ENCODE results near the gene GRAMD1B. TPM values are rescaled to one million over a fixed set of nuclear protein-coding genes. Genes with fewer than 3 reads are reported as not detected.
"Not testable (repeated sequence)": the region's sequence is repeated elsewhere in the genome, so short reads cannot be mapped to it uniquely, and the experiment has no call there.

GRAMD1B gene
- total and polyA plus RNA-seq, 12 donors = 7.3 to 41.0 (median 21.0) TPM

DNA sequence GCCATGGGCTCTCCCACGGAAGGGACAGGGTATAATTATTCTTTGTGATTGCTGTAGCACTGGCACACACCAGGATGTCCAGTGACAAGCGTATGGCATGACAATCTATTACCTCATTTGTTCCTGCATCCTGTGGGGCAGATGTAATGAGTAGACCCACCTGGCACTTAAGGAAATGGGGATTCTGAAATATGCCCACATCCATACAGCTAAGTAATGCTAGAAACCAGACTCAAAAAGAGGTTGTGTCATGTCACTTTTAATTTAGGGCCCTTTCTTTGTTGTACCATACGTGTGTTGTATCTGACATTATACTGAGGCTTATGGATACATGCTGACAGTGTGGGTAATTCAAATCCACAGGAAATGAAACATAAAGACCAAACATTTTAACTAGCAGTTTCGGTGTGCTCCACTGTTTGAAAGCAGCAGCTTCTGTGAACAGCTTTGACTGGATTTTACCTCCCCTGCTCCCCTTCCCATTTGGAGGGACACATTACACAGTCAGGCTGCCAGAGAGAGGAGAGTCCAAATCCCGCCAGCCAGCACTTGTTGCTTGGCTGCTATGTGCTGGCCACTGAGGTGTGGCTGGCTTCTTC is 21.2 kb downstream of the GRAMD1B start:
- Histone ChIP-seq H3K4me3 (no peak overlapping the region), H3K27me3 (no peaks in the 10 kb centered on the region), H3K4me1 (peaks cover 0 to 47% (median 32%) of the 10 kb centered on the region in 9 donors), H3K36me3 (no peaks in the 10 kb centered on the region), H3K27ac (peak overlapping the region in 9 of 10 donors; percentile 34 to 79 (median 47)), H3K9me3 (no peaks in the 10 kb centered on the region)
- ATAC-seq (peak in 6 of 8 donors; percentile 29 to 81 (median 52)), DNase-seq (no peak)
- intact Hi-C loops (cut with DNase I) = no loop called here
- TF ChIP-seq, protein P1, sequence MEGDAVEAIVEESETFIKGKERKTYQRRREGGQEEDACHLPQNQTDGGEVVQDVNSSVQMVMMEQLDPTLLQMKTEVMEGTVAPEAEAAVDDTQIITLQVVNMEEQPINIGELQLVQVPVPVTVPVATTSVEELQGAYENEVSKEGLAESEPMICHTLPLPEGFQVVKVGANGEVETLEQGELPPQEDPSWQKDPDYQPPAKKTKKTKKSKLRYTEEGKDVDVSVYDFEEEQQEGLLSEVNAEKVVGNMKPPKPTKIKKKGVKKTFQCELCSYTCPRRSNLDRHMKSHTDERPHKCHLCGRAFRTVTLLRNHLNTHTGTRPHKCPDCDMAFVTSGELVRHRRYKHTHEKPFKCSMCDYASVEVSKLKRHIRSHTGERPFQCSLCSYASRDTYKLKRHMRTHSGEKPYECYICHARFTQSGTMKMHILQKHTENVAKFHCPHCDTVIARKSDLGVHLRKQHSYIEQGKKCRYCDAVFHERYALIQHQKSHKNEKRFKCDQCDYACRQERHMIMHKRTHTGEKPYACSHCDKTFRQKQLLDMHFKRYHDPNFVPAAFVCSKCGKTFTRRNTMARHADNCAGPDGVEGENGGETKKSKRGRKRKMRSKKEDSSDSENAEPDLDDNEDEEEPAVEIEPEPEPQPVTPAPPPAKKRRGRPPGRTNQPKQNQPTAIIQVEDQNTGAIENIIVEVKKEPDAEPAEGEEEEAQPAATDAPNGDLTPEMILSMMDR (IDR thresholded peaks at IDR 0.05) = no peak
- 47 to 53% methylated on average over 5 of the region's 5 CpGs for WGBS, 2 donors

DNA sequence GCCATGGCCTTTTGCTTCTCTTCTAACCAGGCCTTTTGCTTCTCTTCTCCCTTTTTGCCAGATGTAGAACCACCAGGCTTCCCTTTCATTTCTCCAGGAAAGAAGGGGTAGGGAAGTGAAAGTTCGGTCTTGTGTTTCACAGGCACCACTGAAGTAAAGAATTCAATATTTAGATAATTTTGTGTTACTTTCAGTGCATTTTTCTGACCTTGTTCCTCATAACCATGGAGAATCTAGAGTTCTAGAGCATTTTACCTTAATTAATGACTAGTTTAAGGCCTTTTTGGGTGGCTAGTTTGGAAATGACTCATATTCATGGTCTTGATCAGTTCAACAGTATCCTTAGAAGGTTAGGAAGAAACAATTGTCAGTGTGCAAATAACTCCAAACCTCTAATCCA is 22.7 kb downstream of the GRAMD1B start:
- Histone ChIP-seq H3K4me3 (no peak overlapping the region), H3K36me3 (no peaks in the 10 kb centered on the region), H3K9me3 (no peaks in the 10 kb centered on the region), H3K27me3 (no peaks in the 10 kb centered on the region), H3K4me1 (peaks cover 0 to 62% (median 33%) of the 10 kb centered on the region in 9 donors), H3K27ac (peak overlapping the region in 6 of 10 donors; percentile 14 to 67 (median 26))
- no peak for DNase-seq
- ATAC-seq = no peak
- 82 to 91% methylated on average over 1 of the region's 1 CpG for WGBS, 2 donors
- TF ChIP-seq, protein P1 (IDR thresholded peaks at IDR 0.05) = no peak
- intact Hi-C loops (cut with DNase I) = no loop called here

DNA sequence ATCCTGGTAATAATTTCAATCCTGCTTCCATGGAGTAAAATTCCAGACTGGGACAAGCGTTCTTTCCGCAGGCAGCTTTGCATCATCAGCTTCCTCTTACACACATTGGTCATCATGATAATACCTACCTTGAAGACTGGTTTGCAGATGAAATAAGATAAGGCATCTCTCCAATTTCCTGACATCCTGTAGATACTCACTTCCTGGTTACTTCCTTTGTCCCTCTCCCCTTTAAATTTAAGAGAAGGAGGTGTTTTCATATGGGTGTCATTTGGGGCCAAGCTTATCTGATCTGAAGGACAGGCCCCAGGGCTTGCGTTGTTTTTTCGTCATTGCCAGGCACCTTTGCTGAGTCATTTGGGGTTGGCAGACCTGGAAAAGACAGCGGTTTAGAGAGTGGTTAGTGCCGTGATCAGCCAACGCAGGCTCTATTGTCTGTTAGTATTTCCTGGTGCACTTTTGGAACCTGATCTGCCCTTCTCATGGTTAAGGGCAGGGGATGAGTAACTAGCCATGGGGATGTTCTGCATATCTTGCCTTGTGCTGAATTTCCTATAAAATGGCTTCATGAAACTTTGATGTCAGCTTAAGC is 24.1 kb downstream of the GRAMD1B start:
- H3K4me1 ChIP-seq = peaks cover 0 to 64% (median 33%) of the 10 kb centered on the region in 9 donors
- peak overlapping the region in 6 of 10 donors; percentile 5 to 67 (median 38) for H3K27ac ChIP-seq
- DNase-seq (no peak), ATAC-seq (peak in 3 of 8 donors; percentile 2 to 73 (median 56))
- H3K36me3 ChIP-seq = no peaks in the 10 kb centered on the region
- WGBS, 2 donors = 51 to 62% methylated on average over 7 of the region's 7 CpGs
- TF ChIP-seq, protein P1 (IDR thresholded peaks at IDR 0.05) = no peak
- H3K27me3 ChIP-seq = no peaks in the 10 kb centered on the region
- no peak overlapping the region for H3K4me3 ChIP-seq
- no peaks in the 10 kb centered on the region for H3K9me3 ChIP-seq
- intact Hi-C loops (cut with DNase I) = no loop called here

DNA sequence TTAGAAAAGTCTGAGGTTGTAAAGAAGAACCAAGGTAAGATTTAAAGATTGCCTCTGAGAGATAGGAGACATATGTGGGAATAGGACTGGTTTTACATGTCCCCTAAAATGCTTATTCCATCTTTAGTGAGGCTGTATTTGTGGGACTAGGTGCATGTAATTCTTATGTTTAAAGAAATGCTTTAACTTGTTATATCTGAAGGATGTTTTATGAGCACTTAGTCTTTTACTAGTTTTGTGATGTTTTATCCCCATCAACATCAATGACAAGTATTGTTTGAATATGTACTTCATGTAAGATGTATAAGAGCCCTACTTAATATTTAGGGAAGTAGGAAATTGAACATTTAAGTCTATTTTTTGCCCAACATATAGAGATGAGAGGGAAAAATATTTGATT is 24.7 kb downstream of the GRAMD1B start:
- Histone ChIP-seq H3K27me3 (no peaks in the 10 kb centered on the region), H3K4me1 (peaks cover 0 to 64% (median 32%) of the 10 kb centered on the region in 9 donors), H3K36me3 (no peaks in the 10 kb centered on the region), H3K9me3 (no peaks in the 10 kb centered on the region), H3K4me3 (no peak overlapping the region), H3K27ac (peak overlapping the region in 6 of 10 donors; percentile 5 to 67 (median 38))
- intact Hi-C loops (cut with DNase I) = no loop called here
- DNase-seq = no peak
- TF ChIP-seq, protein P1 (IDR thresholded peaks at IDR 0.05) = no peak
- ATAC-seq = no peak

DNA sequence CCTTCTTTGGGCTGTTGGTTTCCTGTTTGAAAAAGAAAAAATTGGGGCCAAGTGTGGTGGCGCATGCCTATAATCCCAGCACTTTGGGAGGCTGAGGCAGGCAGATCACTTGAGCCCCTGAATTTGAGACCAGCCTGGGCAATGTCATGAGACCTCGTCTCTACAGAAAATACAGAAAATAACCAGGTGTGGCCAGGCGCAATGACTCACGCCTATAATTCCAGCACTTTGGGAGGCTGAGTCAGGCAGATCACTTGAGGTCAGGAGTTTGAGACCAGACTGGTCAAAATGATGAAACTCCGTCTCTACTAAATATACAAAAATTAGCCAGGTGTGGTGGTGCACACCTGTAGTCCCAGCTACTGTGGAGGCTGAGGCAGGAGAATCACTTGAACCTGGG is 26.4 kb downstream of the GRAMD1B start:
- 87 to 91% methylated on average over 5 of the region's 5 CpGs for WGBS, 2 donors
- H3K9me3 ChIP-seq; ATAC-seq; H3K4me3 ChIP-seq; intact Hi-C loops (cut with DNase I); H3K27me3 ChIP-seq; H3K36me3 ChIP-seq; DNase-seq: not testable (repeated sequence)
- Histone ChIP-seq H3K4me1 (peaks cover 0 to 64% (median 29%) of the 10 kb centered on the region in 9 donors), H3K27ac (peak overlapping the region in 1 of 10 donors; percentile 87)

Data from heart right ventricle (tissue), 16 donors.